ENCODE data around the gene RIPK1. TPM values are rescaled to one million over a fixed set of nuclear protein-coding genes. Genes with fewer than 3 reads are reported as not detected.
A peak's percentile ranks its signal among the peaks of the same experiment; 100 is the strongest.

The RIPK1 gene
- total RNA-seq, 1 donor from 2014 or later = 4.9 TPM

DNA sequence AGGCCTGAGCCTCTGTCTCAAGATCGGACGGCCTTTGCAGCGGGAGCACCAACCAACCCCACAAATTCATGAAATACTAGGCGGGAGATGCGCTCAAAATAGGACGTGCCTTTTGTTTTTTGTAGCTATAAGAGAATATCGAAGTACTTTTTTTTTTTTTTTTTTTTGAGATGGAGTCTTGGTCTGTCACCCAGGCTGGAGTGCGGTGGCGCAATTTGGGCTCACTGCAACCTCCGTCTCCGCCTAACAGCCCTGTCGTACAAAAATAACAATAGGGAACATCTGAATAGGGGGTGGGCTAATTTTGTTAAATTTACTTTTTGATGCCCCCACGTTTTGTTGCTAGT, 94.9 kb downstream of the RIPK1 start:
- no peak overlapping the region for H2AFZ ChIP-seq (replicated peaks)
- H3K9ac ChIP-seq = no peak overlapping the region

GRCh38 chr6:3164388-3164787, 96.1 kb downstream of the RIPK1 start:
- Histone ChIP-seq H3K9me3 (ENCODE audit: low read depth) (no peaks in the 10 kb centered on the region), H3F3A (ENCODE audit: low read depth) (peaks cover 83% of the 10 kb centered on the region), H3K79me2 (ENCODE audit: low read depth) (no peaks in the 10 kb centered on the region), H3K9ac (no peak overlapping the region), H3K4me1 (peaks cover 71% of the 10 kb centered on the region), H4K20me1 (ENCODE audit: low read depth) (no peaks in the 10 kb centered on the region), H3K27me3 (no peaks in the 10 kb centered on the region), H3K4me2 (no peak overlapping the region), H3K36me3 (no peaks in the 10 kb centered on the region), H2AFZ (replicated peaks) (no peak overlapping the region), H3K4me3 (no peak overlapping the region), H3K27ac (no peak overlapping the region)
- Mint-ChIP-seq H3K27me3 (ENCODE audit: insufficient read depth, low read depth) (peaks cover 2% of the 10 kb centered on the region), H3K27ac (peak overlapping the region; percentile 86), H3K4me1 (peaks cover 35% of the 10 kb centered on the region), H3K4me3 (peak overlapping the region; percentile 64), H3K36me3 (no peaks in the 10 kb centered on the region), H3K9me3 (peaks cover 2% of the 10 kb centered on the region)
- no peak for DNase-seq (ENCODE audit: low spot score)
- TF ChIP-seq, protein P1, sequence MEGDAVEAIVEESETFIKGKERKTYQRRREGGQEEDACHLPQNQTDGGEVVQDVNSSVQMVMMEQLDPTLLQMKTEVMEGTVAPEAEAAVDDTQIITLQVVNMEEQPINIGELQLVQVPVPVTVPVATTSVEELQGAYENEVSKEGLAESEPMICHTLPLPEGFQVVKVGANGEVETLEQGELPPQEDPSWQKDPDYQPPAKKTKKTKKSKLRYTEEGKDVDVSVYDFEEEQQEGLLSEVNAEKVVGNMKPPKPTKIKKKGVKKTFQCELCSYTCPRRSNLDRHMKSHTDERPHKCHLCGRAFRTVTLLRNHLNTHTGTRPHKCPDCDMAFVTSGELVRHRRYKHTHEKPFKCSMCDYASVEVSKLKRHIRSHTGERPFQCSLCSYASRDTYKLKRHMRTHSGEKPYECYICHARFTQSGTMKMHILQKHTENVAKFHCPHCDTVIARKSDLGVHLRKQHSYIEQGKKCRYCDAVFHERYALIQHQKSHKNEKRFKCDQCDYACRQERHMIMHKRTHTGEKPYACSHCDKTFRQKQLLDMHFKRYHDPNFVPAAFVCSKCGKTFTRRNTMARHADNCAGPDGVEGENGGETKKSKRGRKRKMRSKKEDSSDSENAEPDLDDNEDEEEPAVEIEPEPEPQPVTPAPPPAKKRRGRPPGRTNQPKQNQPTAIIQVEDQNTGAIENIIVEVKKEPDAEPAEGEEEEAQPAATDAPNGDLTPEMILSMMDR (IDR thresholded peaks at IDR 0.05) = peak; percentile 20
- TF ChIP-seq EZH2 (IDR thresholded peaks at IDR 0.05) (no peak), EZH2phosphoT487 (IDR thresholded peaks at IDR 0.05) (no peak)

More for the DNA sequence above, 94.9 kb downstream of the RIPK1 start:
- TF ChIP-seq, protein P1 (IDR thresholded peaks at IDR 0.05) = no peak
- no peak for TF ChIP-seq EZH2phosphoT487 (IDR thresholded peaks at IDR 0.05)
- TF ChIP-seq EZH2 (IDR thresholded peaks at IDR 0.05) = no peak
- Histone ChIP-seq H3K9me3 (ENCODE audit: low read depth) (no peaks in the 10 kb centered on the region), H3K4me3 (peak overlapping the region; percentile 51), H3K36me3 (no peaks in the 10 kb centered on the region), H3K4me2 (peak overlapping the region; percentile 84), H3K27ac (no peak overlapping the region), H4K20me1 (ENCODE audit: low read depth) (peaks cover 7% of the 10 kb centered on the region), H3K4me1 (peaks cover 79% of the 10 kb centered on the region), H3K27me3 (no peaks in the 10 kb centered on the region), H3K79me2 (ENCODE audit: low read depth) (no peaks in the 10 kb centered on the region), H3F3A (ENCODE audit: low read depth) (peaks cover 93% of the 10 kb centered on the region)
- peak overlapping the region; percentile 84 for H3K4me3 Mint-ChIP-seq
- peaks cover 37% of the 10 kb centered on the region for H3K4me1 Mint-ChIP-seq
- no peaks in the 10 kb centered on the region for H3K36me3 Mint-ChIP-seq
- H3K9me3 Mint-ChIP-seq = peaks cover 2% of the 10 kb centered on the region
- DNase-seq (ENCODE audit: low spot score) = no peak
- peaks cover 5% of the 10 kb centered on the region for H3K27me3 Mint-ChIP-seq (ENCODE audit: insufficient read depth, low read depth)
- H3K27ac Mint-ChIP-seq = peak overlapping the region; percentile 39

Small RNA genes within 50 kb of the gene (small RNA-seq; reads per million reads assigned to genes)
- gene AL133351.4 (not detected), gene RNA5SP201 (not detected)

Other genes starting within 250 kb of the RIPK1 start
- 9.4 and 14.5 TPM in 2 replicates for gene SERPINB1, start 226.6 kb upstream of the RIPK1 start, total RNA-seq (ENCODE audit: low replicate concordance)
- 0.59 and 0.94 TPM in 2 replicates for gene SERPINB9, start 165.2 kb upstream of the RIPK1 start, total RNA-seq (ENCODE audit: low replicate concordance)
- gene SERPINB6, start 96.9 kb upstream of the RIPK1 start, total RNA-seq (ENCODE audit: low replicate concordance) = 13.3 and 17.4 TPM in 2 replicates
- 17.2 and 19.5 TPM in 2 replicates for gene NQO2, start 68.6 kb upstream of the RIPK1 start, total RNA-seq (ENCODE audit: low replicate concordance)
- 44.5 TPM in 2 replicates for gene BPHL, start 50.2 kb downstream of the RIPK1 start, total RNA-seq (ENCODE audit: low replicate concordance)
- 57.9 and 117 TPM in 2 replicates for gene TUBB2A, start 89.0 kb downstream of the RIPK1 start, total RNA-seq (ENCODE audit: low replicate concordance)
- 362 and 762 TPM in 2 replicates for gene TUBB2B, start 159.2 kb downstream of the RIPK1 start, total RNA-seq (ENCODE audit: low replicate concordance)
- gene PSMG4, start 190.5 kb downstream of the RIPK1 start, total RNA-seq (ENCODE audit: low replicate concordance) = 15.2 and 25.3 TPM in 2 replicates